HepG2 (cell line): ENCODE results near the gene STX2. TPM values are rescaled to one million over a fixed set of nuclear protein-coding genes. Genes with fewer than 3 reads are reported as not detected.
A peak's percentile ranks its signal among the peaks of the same experiment; 100 is the strongest.

Experiments used
- ARID4A ChIP-seq: sonication (generic); formaldehyde crosslinking; IDR thresholded peaks from 2 replicates; pipeline ENCODE4 v1.5.0; 2020; ENCODE audit warnings: mild to moderate bottlenecking, missing genetic modification reagents, borderline replicate concordance
- ATAD3A ChIP-seq: sonication (generic); formaldehyde crosslinking; IDR thresholded peaks from 2 replicates; pipeline ENCODE4 v1.4.0; 2020; ENCODE audit warnings: missing genetic modification reagents
- CENPX ChIP-seq: sonication (generic); formaldehyde crosslinking; IDR thresholded peaks from 2 replicates; pipeline ENCODE4 v1.9.0; 2021; ENCODE audit warnings: mild to moderate bottlenecking, missing genetic modification reagents, moderate library complexity
- CREM ChIP-seq, 2 experiments: sonication (generic) in 1 of 2; formaldehyde crosslinking in 1 of 2; IDR thresholded peaks; 2 replicates each; pipeline versions ENCODE4 v1.4.0 to v1.6.1; 2016 to 2020; ENCODE audit warnings: antibody characterized with exemption in 1 of 2, mild to moderate bottlenecking in 1 of 2, missing genetic modification reagents in 1 of 2
- DR1 ChIP-seq: sonication (generic); formaldehyde crosslinking; IDR thresholded peaks from 2 replicates; pipeline ENCODE4 v1.8.0; 2021; ENCODE audit warnings: mild to moderate bottlenecking, missing genetic modification reagents, inconsistent platforms
- KMT2B ChIP-seq: IDR thresholded peaks from 2 replicates; pipeline ENCODE4 v1.6.1; 2016; ENCODE audit warnings: missing genetic modification reagents, missing compliant biosample characterization
- MTERF4 ChIP-seq: sonication (generic); formaldehyde crosslinking; IDR thresholded peaks from 2 replicates; pipeline ENCODE4 v1.8.0; 2023; ENCODE audit warnings: mild to moderate bottlenecking, missing genetic modification reagents
- NCOA2 ChIP-seq: sonication (generic); formaldehyde crosslinking; IDR thresholded peaks from 2 replicates; pipeline ENCODE4 v1.8.0; 2022; ENCODE audit warnings: inconsistent platforms
- NCOR1 ChIP-seq: fragments of 200-600 bp; sonication (generic); IDR thresholded peaks from 2 replicates; pipeline ENCODE4 v1.7.0; 2017; ENCODE audit warnings: antibody characterized with exemption, low read length, borderline replicate concordance
- NR1H2 ChIP-seq: sonication (generic); formaldehyde crosslinking; IDR thresholded peaks from 2 replicates; pipeline ENCODE4 v1.8.1; 2022; ENCODE audit warnings: low read depth, missing genetic modification reagents, borderline replicate concordance
- PAXIP1 ChIP-seq: sonication (generic); formaldehyde crosslinking; conservative IDR thresholded peaks from 2 replicates; pipeline ENCODE4 v1.4.0; 2020; ENCODE audit warnings: mild to moderate bottlenecking, missing genetic modification reagents, moderate library complexity
- SOX5 ChIP-seq: IDR thresholded peaks from 2 replicates; pipeline ENCODE4 v1.6.1; 2016; ENCODE audit warnings: borderline replicate concordance
- ZBTB21 ChIP-seq: sonication (generic); formaldehyde crosslinking; IDR thresholded peaks from 2 replicates; pipeline ENCODE4 v1.4.0; 2020; ENCODE audit warnings: missing genetic modification reagents
- ZFP1 ChIP-seq: IDR thresholded peaks from 2 replicates; pipeline ENCODE4 v1.6.1; 2016
- ZNF17 ChIP-seq: sonication (generic); formaldehyde crosslinking; IDR thresholded peaks from 2 replicates; pipeline ENCODE4 v1.5.0; 2020; ENCODE audit warnings: mild to moderate bottlenecking, missing genetic modification reagents
- ZNF180 ChIP-seq: sonication (generic); formaldehyde crosslinking; IDR thresholded peaks from 2 replicates; pipeline ENCODE4 v1.4.0; 2020; ENCODE audit warnings: low read depth, missing genetic modification reagents, borderline replicate concordance
- ZNF432 ChIP-seq: sonication (generic); formaldehyde crosslinking; IDR thresholded peaks from 2 replicates; pipeline ENCODE4 v1.5.0; 2020; ENCODE audit warnings: missing genetic modification reagents, mild to moderate bottlenecking, borderline replicate concordance
- ZNF878 ChIP-seq: sonication (generic); formaldehyde crosslinking; IDR thresholded peaks from 2 replicates; pipeline ENCODE4 v1.8.1; 2023; ENCODE audit warnings: mild to moderate bottlenecking, missing genetic modification reagents, moderate library complexity
- polyA plus RNA-seq, 8 experiments: library from polyadenylated mRNA; depleted of rRNA in 3 of 8; stranded (reverse) in 7 of 8; unstranded in 1 of 8; fragments of >200 nt; fragmentation: Illumina TruSeq in 4 of 8; extraction: Trizol in 4 of 8; gene quantifications; 2 replicates each; pipeline versions ENCODE4 v1.2.1 to v1.2.3, GENCODE V29; 2011 to 2016; ENCODE audit warnings: low read depth in 4 of 8, missing spikeins in 1 of 8, mixed read lengths in 1 of 8; ENCODE audit not compliant: insufficient read depth in 1 of 8
- total RNA-seq, 5 experiments: library from RNA; depleted of rRNA; stranded (reverse); fragments of >200 nt; fragmentation: Illumina TruSeq; extraction: Trizol; gene quantifications; 2 replicates each; pipeline ENCODE4 v1.2.3, GENCODE V29; 2016; ENCODE audit warnings: low read depth in 1 of 5

STX2 gene
- total and polyA plus RNA-seq, 2 of the 13 experiments (the other 11 are each of a cell fraction or from before 2014, with no cell fraction given), result 13.4 to 25.1 TPM

- TF ChIP-seq PAXIP1 (CRISPR knock-in tag), result peak; percentile 85
- TF ChIP-seq ZFP1, result 0 out of 2 replicates have a peak, but pooled peaks have one; percentile 20
- TF ChIP-seq ZNF432 (CRISPR knock-in tag), result no peak
- TF ChIP-seq ZNF180 (CRISPR knock-in tag), result no peak
- TF ChIP-seq ATAD3A (CRISPR knock-in tag), result no peak
- TF ChIP-seq NCOA2, result peak; percentile 50
- TF ChIP-seq ZBTB21 (CRISPR knock-in tag), result no peak
- TF ChIP-seq DR1 (CRISPR knock-in tag), result peak; percentile 66; the same call in 1 of the 2 replicates
- no peak for TF ChIP-seq CENPX (CRISPR knock-in tag)
- no peak for TF ChIP-seq ZNF17 (CRISPR knock-in tag)
- no peak for TF ChIP-seq ZNF878 (CRISPR knock-in tag)
- TF ChIP-seq KMT2B (CRISPR knock-in tag), result peak; percentile 14; the same call in 1 of the 2 replicates
- peak; percentile 80 for TF ChIP-seq SOX5 (CRISPR knock-in tag)
- no peak for TF ChIP-seq MTERF4 (CRISPR knock-in tag)
- TF ChIP-seq NCOR1, result peak; percentile 82
- TF ChIP-seq NR1H2 (CRISPR knock-in tag), result no peak
- peak; percentile 58; the same call in 1 of the 2 replicates for TF ChIP-seq CREM (IDR thresholded peaks at IDR 0.05)
- no peak for TF ChIP-seq CREM (CRISPR knock-in tag; IDR thresholded peaks at IDR 0.05)
- peak; percentile 64; the same call in 1 of the 2 replicates for TF ChIP-seq ARID4A (CRISPR knock-in tag)
Measured at GRCh38 chr12:130775953-130776856, 62.8 kb downstream of the STX2 start (continued).
